ENCODE measurements around the gene PRDM5. TPM values are rescaled to one million over a fixed set of nuclear protein-coding genes. Genes with fewer than 3 reads are reported as not detected.

The PRDM5 gene
- total and polyA plus RNA-seq, 3 donors from 2014 or later: 8.2 to 21.9 (median 19.1) TPM

- Histone ChIP-seq H3K4me3 (no peak overlapping the region), H3K9me3 (no peaks in the 10 kb centered on the region), H3K36me3 (ENCODE audit: low read depth, missing control alignments) (no peaks in the 10 kb centered on the region), H3K27ac (no peak overlapping the region), H3K4me1 (no peaks in the 10 kb centered on the region), H3K27me3 (no peaks in the 10 kb centered on the region)
- intact Hi-C loops (cut with DNase I; ENCODE audit: low total_unique reads): no loop called here
- DNase-seq: no peak
- TF ChIP-seq POLR2A (IDR thresholded peaks at IDR 0.05): no peak
- TF ChIP-seq CTCF (IDR thresholded peaks at IDR 0.05): no peak
- 61 to 81% methylated on average over 6 of the region's 6 CpGs for WGBS, 2 donors
Measured at GRCh38 chr4:120826853-120827252, 95.7 kb downstream of the PRDM5 start.

- DNase-seq: no peak
- H3K27ac ChIP-seq: no peak overlapping the region
- intact Hi-C loops (cut with DNase I; ENCODE audit: low total_unique reads): no loop called here
- no peaks in the 10 kb centered on the region for H3K9me3 ChIP-seq
- H3K36me3 ChIP-seq (ENCODE audit: low read depth, missing control alignments): no peaks in the 10 kb centered on the region
- H3K27me3 ChIP-seq: no peaks in the 10 kb centered on the region
- WGBS, 2 donors: 34% methylated on average over 1 of the region's 1 CpG
- H3K4me3 ChIP-seq: no peak overlapping the region
- TF ChIP-seq POLR2A (IDR thresholded peaks at IDR 0.05) (no peak), CTCF (IDR thresholded peaks at IDR 0.05) (no peak)
- H3K4me1 ChIP-seq: no peaks in the 10 kb centered on the region
Measured at GRCh38 chr4:120826449-120826848, 96.1 kb downstream of the PRDM5 start.

- Histone ChIP-seq H3K36me3 (ENCODE audit: low read depth, missing control alignments) (no peaks in the 10 kb centered on the region), H3K27ac (no peak overlapping the region), H3K4me3 (no peak overlapping the region), H3K4me1 (no peaks in the 10 kb centered on the region), H3K27me3 (no peaks in the 10 kb centered on the region), H3K9me3 (no peaks in the 10 kb centered on the region)
- DNase-seq: no peak
- intact Hi-C loops (cut with DNase I; ENCODE audit: low total_unique reads): no loop called here
- no peak for TF ChIP-seq CTCF (IDR thresholded peaks at IDR 0.05)
- TF ChIP-seq POLR2A (IDR thresholded peaks at IDR 0.05): no peak
Measured at GRCh38 chr4:120824946-120825345, 97.6 kb downstream of the PRDM5 start.

GRCh38 chr4:120821977-120822376 lies 100.5 kb downstream of the PRDM5 start:
- Histone ChIP-seq H3K4me1 (no peaks in the 10 kb centered on the region), H3K4me3 (no peak overlapping the region), H3K36me3 (ENCODE audit: low read depth, missing control alignments) (no peaks in the 10 kb centered on the region), H3K27ac (no peak overlapping the region), H3K27me3 (no peaks in the 10 kb centered on the region), H3K9me3 (no peaks in the 10 kb centered on the region)
- 76 to 78% methylated on average over 3 of the region's 3 CpGs for WGBS, 2 donors
- no peak for DNase-seq
- intact Hi-C loops (cut with DNase I; ENCODE audit: low total_unique reads): no loop called here
- TF ChIP-seq CTCF (IDR thresholded peaks at IDR 0.05) (no peak), POLR2A (IDR thresholded peaks at IDR 0.05) (no peak)

GRCh38 chr4:120821029-120821428 lies 101.5 kb downstream of the PRDM5 start:
- Histone ChIP-seq H3K27ac (no peak overlapping the region), H3K4me3 (no peak overlapping the region), H3K36me3 (ENCODE audit: low read depth, missing control alignments) (no peaks in the 10 kb centered on the region), H3K27me3 (no peaks in the 10 kb centered on the region), H3K9me3 (no peaks in the 10 kb centered on the region), H3K4me1 (no peaks in the 10 kb centered on the region)
- no peak for TF ChIP-seq CTCF (IDR thresholded peaks at IDR 0.05)
- no peak for TF ChIP-seq POLR2A (IDR thresholded peaks at IDR 0.05)
- intact Hi-C loops (cut with DNase I; ENCODE audit: low total_unique reads): no loop called here
- WGBS, 2 donors: 91 to 97% methylated on average over 3 of the region's 3 CpGs
- DNase-seq: no peak

Measured in testis (tissue), 3 donors.